Muscle of back (tissue), 11 donors: ENCODE results near the gene IMMP1L. TPM values are rescaled to one million over a fixed set of nuclear protein-coding genes. Genes with fewer than 3 reads are reported as not detected.
A peak's percentile ranks its signal among the peaks of the same experiment; 100 is the strongest.

Experiments used
- DNase-seq, 3 donors: peaks; one replicate each; pipeline versions ENCODE4 v3.0.0 to v3.0.0-alpha.2; 2013
- polyA plus RNA-seq, 10 donors: library from polyadenylated mRNA; unstranded; fragments of 120-200 nt; gene quantifications; one replicate each; pipeline ENCODE4 v1.2.1, GENCODE V29; 2013; ENCODE audit not compliant: insufficient read length in 10 of 10

IMMP1L gene
- polyA plus RNA-seq, 10 donors: 24.0 to 32.2 (median 27.6) TPM

GRCh38 chr11:31479066-31479465 lies 30.4 kb downstream of the IMMP1L start:
- DNase-seq: no peak

- DNase-seq: no peak
These were observed 31.2 kb downstream of the IMMP1L start for GRCh38 chr11:31478223-31478590.

DNA sequence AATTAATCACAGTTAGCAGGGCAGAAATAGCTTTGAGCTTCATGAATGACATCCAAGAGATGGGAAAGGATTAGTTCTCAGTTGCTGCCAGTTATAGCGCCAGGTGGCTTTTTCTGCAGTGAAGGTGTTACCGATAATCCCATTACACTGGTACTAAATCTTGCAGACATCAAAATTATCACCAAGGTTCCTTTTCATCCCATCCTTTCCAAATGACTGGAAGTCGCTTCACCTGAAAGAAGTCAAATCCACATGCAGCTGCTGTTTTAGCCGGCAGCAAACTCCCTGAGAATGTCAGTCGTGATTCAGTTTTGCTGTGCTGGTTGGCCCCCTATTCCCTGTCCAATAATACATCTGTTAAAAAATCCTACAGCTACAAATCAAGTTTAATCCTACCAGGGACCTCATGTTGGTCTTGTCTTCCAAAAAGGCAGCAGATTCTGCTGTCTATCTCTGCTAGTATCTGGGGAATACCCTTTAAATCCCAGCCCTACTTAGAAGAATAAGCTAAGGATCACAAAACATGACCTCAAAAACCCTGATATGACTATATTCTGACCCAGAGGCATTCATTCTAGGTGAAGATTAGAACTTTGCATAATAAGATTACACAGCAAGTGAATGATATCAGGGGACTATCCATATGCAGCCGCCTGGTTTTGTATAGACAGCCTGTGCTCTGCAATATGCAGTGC lies 31.7 kb downstream of the IMMP1L start:
- peak in 1 of 3 donors; percentile 4 for DNase-seq

- no peak for DNase-seq
These were observed 35.3 kb downstream of the IMMP1L start for GRCh38 chr11:31474083-31474482.

DNA sequence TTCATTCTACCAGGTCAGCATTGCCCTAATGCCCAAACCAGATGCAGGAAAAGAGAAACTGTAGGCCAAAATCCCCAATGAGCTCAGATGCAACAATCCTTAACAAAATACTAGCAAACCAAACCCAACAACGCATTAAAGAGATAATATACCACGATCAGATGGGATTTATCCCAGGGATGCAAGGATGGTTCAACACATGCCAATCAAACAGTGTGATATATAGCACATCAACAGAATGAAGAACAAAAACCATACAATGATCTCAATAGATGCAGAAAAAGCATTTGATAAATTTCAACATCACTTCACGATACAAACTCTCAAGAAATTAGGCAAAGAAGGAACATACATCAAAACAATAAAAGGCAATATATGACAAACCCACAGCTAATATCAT lies 45.0 kb downstream of the IMMP1L start:
- no peak for DNase-seq

- no peak for DNase-seq
These were observed 54.2 kb downstream of the IMMP1L start for GRCh38 chr11:31455177-31455576.

- no peak for DNase-seq
These were observed 58.6 kb downstream of the IMMP1L start for GRCh38 chr11:31450841-31451240.

- no peak for DNase-seq
These were observed 60.4 kb downstream of the IMMP1L start for GRCh38 chr11:31449040-31449439.

GRCh38 chr11:31445621-31446020 lies 63.8 kb downstream of the IMMP1L start:
- DNase-seq: no peak

DNA sequence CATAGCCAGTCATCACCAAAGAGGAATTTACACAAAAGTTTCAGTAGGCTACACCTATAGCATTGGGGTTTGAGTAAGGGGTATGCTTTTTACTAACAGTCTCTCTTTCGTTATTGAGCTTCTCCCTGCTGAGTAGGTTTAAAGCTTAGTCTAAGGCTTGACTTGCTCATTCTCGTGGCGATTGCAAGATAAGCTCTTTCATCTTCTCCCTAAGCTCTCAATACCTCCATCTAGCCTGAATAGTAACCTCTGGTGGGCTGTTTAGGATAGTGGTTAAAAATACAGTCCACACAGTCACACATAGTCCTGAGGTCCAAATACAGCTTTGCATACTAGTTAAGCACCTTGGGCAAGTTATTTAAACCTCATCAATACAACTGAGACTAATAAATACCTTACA lies 65.6 kb downstream of the IMMP1L start:
- no peak for DNase-seq

- no peak for DNase-seq
These were observed 67.3 kb downstream of the IMMP1L start for GRCh38 chr11:31442086-31442485.

DNA sequence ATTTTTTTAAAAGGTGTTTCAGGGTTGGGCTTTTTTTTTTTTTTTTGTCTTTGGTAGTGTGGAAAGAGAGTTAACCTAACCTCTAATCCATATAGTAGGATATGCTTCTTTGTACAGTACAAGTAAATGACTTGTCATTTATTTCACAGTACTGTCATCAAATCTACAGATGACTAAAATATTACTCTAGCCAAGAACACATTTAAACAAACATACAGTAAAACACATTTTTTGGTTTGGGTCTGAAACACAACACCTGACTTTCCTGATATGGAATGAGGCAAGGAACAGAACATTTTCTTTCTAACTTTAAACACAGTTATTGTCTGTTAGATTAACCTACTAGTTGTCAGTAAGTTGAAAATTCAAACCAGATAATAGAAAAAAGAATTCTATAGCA lies 68.1 kb downstream of the IMMP1L start:
- no peak for DNase-seq

DNA sequence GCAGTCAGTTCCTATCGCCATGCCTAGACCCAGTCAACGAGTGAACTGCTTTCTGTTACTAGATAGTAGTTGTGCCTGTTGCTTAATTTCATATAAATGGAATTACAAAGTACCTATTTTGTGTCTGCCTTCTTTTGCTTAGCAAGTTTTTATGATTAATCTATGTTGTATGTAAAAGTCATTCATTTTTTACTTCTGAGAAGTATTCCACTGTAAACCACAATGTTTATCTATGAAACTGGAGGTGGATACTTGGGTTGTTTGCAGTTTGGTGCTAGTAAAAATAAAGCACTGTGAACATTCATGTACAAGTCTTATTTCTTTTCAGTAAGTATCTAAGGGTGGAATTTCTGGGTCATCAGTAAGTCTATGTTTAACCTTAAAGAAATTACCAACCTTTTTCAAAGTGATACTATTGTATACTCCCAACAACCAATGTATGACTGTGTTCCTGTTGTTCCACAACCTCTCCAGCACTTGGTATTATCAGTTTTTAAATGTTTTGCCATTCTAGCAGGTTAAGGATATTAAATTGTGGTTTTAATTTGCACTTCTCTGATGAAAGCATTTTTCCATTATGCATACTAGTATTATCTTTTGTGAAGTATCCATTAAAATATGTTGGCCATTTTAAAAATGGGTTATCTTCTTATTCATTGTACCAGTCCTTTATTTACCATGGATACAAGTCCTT lies 71.5 kb downstream of the IMMP1L start:
- DNase-seq: peak in 1 of 3 donors; percentile 12

GRCh38 chr11:31433851-31434250 lies 75.6 kb downstream of the IMMP1L start:
- DNase-seq: no peak

DNA sequence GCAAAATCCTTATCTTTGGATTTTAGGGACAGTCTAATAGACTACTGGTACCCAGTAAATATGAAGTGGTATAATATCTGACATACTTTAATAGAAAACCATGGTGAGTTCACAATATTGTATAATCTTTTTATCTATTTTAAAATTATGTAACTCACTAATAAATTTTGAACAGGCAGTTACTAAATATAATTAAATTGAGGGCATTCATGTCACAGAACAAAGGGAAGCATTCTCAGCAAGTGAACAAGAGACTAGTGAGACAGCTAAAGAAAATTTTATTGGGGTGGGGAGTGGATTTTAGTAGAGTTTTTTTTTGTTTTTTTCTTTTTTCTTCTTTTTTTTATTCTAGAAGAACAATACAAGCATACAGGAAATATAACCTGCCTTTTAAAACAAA lies 84.8 kb downstream of the IMMP1L start:
- DNase-seq: no peak

DNA sequence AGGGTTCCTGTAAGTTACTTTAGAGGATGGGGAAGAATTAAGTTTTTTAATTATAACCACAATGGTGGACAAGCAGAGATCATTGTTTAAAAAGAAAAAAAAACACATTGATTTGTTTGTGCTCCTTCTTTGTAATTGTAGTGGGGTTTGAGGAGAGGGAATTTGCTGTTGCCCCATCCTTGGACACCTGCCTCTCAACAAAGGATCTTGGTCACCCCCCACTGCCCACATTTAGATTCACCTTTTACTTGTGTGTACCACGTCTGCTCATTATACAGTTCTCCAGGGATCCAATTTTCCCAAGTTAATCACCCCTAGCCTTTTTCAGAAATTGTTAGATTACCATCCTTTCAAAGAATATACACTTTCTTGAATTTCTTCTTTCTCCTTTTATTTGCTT lies 86.7 kb downstream of the IMMP1L start:
- no peak for DNase-seq

DNA sequence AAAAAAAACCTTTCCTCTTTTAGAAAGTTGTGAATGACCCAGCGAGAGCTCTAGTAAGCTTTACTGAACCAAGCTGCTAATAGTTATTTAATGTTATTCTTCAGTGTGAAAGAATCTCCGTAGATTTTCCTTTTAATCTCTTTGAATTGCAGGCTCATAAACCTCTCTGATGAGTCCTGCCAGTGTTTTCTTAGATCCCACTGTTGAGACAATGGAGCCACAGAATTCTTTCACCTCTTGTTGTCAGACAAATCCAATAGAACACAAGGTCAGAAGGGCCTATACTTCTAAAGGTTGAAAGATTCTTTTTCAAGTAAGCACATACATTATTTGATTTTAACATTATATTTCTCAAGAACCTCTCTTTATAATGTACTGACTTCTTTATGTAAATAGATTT lies 87.6 kb downstream of the IMMP1L start:
- DNase-seq: no peak

DNA sequence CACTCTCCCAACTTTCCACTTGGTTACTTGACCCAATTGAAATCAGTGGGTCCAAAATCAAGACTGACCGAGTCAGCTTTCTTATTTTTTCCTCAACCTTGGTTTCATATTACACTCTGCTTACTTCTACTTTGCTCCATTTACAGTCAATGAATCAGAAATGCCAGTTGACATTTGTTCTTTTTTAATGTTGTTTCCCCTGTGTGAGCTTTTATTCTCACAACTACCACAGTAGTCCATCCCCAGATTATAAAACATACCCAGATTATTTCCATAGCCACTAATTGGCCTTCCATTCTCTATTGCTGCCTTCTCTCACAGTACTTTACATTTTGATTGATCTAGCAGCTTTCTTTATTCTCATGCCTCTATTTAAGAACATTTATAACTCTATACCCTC lies 89.8 kb downstream of the IMMP1L start:
- no peak for DNase-seq

DNA sequence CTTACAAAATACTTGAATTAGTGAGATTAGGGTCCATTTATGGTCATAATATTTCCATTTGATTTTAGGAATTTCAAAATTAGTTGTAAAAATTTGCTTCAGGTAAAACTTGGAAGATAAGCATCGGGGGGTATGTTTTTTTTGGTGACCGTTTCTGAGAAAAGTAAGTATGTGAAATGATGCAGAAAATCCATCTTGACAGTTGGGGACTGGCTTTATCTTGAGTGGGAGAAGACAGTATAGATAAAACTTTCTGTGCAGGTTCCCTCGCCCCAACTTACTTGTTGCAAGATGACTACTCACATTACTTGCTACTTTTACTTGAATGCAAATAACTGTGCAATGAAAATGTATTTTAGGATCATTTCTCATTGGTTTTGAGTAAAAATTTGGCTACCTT lies 90.3 kb downstream of the IMMP1L start:
- no peak for DNase-seq

- DNase-seq: no peak
These were observed 91.6 kb downstream of the IMMP1L start for GRCh38 chr11:31417816-31418215.

DNA sequence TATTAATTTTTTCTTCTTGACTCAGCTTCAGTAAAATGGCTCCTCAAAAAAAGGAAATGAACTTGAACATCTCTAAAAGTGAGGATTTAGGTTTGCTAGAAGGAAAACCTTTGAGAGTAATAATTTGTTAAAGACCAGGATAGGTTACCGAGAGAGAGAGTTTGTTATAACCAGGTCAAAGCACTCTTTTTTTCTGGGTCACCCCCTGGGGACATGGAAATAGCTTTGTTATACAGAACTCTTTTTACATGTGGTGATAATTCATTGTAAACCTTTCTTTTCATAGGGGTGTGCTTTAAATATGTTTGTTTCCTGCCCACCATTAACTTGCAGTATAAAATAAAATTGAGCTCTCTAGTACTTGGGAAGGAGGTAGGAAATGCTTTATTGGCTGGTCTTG lies 92.1 kb downstream of the IMMP1L start:
- no peak for DNase-seq

- DNase-seq: no peak
These were observed 94.0 kb downstream of the IMMP1L start for GRCh38 chr11:31415435-31415834.

DNA sequence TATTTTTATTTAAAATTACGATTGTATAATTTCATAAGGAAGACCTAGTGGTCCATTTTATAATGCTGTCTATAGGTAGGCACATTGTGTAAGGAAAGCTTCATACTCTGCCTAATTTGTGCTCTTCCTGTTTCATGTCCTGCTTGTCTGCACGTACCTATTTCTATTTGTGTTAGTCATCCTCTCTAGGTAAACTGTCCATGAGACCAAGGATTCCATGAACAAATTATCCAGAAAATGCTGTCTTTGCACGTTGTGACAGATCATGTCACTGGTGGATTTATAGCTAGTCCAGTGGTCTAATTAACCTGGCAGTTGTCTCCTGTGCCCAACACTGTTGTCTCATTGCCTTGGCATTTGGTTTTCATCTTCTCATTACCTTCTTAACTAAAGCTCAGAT lies 95.1 kb downstream of the IMMP1L start:
- no peak for DNase-seq

GRCh38 chr11:31412946-31413345 lies 96.5 kb downstream of the IMMP1L start:
- DNase-seq: peak in 1 of 3 donors; percentile 32
